ENCODE results near the gene SLC2A9.

Gene SLC2A9

DNA sequence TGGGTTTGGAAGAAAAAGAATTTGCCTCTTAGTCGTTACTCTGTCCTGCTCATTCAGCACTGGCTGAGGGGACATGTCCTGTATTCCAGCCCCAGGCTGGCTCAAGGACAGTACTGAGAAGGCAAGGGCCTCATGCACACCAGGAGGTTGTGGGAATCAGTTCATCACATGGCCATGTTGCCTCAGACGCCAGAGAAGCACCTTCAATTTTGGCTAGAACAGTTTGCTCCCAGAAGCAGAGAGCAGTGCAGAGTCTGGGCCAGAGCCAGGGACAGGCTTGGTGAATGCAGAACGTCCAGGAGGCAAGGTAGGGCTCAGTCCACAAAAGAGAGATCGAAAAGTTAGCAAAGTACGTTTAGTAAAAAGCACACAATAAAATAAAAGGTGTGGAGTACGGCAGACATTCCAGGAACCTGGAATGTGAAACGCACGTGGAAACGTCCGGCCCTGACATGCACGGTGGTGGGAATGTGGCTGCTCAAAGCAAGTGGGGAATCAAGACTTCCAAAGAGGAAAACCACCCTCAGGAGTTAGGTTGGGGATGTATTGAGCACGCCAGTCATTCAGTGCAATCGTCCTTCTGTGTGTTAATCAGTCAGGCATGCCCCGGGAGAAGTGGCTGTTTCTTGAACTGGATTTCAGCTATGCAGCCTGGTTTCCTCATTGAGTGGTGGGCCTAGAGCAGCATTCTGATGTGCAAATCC, 1.2 kb upstream of the SLC2A9 start:
- no peak for DNase-seq (ENCODE audit: low read depth in 2 of 2)
- TF ChIP-seq, protein P1, sequence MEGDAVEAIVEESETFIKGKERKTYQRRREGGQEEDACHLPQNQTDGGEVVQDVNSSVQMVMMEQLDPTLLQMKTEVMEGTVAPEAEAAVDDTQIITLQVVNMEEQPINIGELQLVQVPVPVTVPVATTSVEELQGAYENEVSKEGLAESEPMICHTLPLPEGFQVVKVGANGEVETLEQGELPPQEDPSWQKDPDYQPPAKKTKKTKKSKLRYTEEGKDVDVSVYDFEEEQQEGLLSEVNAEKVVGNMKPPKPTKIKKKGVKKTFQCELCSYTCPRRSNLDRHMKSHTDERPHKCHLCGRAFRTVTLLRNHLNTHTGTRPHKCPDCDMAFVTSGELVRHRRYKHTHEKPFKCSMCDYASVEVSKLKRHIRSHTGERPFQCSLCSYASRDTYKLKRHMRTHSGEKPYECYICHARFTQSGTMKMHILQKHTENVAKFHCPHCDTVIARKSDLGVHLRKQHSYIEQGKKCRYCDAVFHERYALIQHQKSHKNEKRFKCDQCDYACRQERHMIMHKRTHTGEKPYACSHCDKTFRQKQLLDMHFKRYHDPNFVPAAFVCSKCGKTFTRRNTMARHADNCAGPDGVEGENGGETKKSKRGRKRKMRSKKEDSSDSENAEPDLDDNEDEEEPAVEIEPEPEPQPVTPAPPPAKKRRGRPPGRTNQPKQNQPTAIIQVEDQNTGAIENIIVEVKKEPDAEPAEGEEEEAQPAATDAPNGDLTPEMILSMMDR (IDR thresholded peaks at IDR 0.05; ENCODE audit: low read depth, low read length): no peak
- no peak overlapping the region for H3K4me3 ChIP-seq (replicated peaks in 1 of 2; ENCODE audit: low read depth in 2 of 2, low read length in 2 of 2)

DNA sequence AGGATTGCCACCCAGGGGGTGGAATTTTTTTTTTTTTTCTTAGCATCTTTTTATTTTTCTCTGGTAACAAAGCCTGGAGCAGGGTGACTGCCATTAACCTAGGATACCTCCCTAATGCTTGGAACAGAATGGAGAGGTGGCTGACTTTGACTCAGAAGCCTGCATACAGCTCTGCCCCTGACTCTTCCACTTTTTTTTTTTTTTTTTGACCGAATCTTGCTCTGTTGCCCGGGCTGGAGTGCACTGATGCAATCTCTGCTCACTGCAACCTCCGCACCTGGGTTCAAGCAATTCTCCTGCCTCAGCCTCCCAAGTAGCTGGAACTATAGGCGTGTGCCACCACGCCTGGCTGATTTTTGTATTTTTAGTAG, 341 bp upstream of the SLC2A9 start:
- TF ChIP-seq, protein P1 (IDR thresholded peaks at IDR 0.05; ENCODE audit: low read depth, low read length): no peak
- H3K4me3 ChIP-seq (replicated peaks in 1 of 2; ENCODE audit: low read depth in 2 of 2, low read length in 2 of 2): no peak overlapping the region
- no peak for DNase-seq (ENCODE audit: low read depth in 2 of 2)

DNA sequence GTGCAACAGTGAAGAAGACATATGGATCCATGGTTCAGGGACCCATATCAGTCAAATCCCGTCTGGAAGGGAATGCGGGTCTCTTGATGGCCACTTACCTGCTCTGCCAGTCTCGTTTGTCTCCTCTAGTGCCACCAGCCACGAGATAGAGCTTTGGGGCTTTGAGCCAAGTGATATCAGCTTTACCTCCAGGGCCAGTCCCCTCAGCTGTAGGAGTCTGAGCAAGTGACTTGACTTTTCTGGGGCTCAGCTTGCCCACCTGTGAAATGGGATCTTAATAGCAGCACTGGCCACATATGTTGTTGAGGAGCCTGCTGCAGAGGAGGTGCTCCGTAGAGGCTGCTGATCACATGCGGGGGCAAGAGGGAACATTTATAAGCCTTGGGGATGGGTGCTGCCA, 1.2 kb downstream of the SLC2A9 start:
- no peak overlapping the region for H3K4me3 ChIP-seq (replicated peaks in 1 of 2; ENCODE audit: low read depth in 2 of 2, low read length in 2 of 2)
- TF ChIP-seq, protein P1 (IDR thresholded peaks at IDR 0.05; ENCODE audit: low read depth, low read length): no peak
- DNase-seq (ENCODE audit: low read depth in 2 of 2): no peak

DNA sequence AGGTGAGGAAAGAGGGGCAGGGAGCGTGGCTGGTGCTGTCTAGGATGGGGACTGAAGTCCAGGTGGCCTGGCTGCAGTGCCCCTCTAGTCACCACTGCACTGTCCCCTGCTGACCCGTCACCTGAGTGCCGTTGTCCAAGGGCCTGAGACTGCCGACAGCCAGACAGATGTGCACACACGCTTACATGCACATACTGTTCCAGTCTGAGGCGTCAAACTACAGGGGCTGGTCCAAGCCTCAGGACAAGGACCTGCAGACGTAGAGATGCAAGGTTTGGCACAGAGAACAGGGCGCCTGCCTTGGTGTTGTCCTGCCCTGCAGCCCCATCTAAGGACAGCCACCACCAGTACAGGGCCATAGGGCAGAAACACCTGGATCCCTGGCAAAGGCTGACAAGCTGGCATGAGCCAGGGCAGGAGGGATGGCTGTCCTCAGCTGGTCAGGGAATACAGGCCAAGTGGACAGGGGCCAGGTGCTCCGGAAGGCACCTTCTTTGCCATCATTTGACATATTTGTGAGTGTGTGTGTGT, 1.7 kb downstream of the SLC2A9 start:
- H3K4me3 ChIP-seq (replicated peaks in 1 of 2; ENCODE audit: low read depth in 2 of 2, low read length in 2 of 2): peak overlapping the region in 1 of 2 donors; percentile 48
- no peak for DNase-seq (ENCODE audit: low read depth in 2 of 2)
- TF ChIP-seq, protein P1 (IDR thresholded peaks at IDR 0.05; ENCODE audit: low read depth, low read length): no peak

DNA sequence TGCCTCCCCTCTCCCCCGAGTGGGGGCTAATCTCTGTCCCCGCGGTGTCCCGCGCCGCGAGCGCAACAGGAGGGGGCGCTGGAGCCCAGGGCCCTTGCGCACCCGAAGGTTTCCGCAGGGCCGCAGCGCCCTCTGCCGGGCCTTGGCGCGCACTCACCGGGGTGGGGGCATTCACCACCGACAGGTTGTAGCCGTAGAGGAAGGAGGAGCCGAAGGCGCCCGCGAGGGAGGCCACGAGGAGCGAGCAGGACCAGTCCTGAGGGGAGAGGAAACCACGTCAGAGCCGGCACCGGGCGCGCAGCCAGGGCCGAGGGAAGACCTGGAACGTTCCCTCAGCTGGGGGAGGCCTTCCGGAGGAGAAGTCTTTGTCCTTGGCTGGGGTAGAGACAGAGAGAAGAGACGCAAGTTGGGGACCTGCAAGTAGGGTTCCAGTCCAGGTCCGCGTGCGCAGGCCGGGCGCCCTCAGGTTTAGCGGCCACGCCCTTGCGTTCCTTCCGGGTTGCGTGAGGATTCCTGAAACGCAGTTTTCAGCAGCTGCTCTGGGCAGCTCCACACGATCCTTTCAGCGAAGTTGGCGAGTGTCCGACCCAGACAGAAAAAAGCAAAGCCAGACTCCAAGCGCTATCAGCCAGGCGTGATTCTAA, 2.4 kb downstream of the SLC2A9 start:
- DNase-seq (ENCODE audit: low read depth in 2 of 2): peak; percentile 98 to 99
- TF ChIP-seq, protein P1 (IDR thresholded peaks at IDR 0.05; ENCODE audit: low read depth, low read length): peak; percentile 95
- peak overlapping the region; percentile 45 to 48 for H3K4me3 ChIP-seq (replicated peaks in 1 of 2; ENCODE audit: low read depth in 2 of 2, low read length in 2 of 2)

DNA sequence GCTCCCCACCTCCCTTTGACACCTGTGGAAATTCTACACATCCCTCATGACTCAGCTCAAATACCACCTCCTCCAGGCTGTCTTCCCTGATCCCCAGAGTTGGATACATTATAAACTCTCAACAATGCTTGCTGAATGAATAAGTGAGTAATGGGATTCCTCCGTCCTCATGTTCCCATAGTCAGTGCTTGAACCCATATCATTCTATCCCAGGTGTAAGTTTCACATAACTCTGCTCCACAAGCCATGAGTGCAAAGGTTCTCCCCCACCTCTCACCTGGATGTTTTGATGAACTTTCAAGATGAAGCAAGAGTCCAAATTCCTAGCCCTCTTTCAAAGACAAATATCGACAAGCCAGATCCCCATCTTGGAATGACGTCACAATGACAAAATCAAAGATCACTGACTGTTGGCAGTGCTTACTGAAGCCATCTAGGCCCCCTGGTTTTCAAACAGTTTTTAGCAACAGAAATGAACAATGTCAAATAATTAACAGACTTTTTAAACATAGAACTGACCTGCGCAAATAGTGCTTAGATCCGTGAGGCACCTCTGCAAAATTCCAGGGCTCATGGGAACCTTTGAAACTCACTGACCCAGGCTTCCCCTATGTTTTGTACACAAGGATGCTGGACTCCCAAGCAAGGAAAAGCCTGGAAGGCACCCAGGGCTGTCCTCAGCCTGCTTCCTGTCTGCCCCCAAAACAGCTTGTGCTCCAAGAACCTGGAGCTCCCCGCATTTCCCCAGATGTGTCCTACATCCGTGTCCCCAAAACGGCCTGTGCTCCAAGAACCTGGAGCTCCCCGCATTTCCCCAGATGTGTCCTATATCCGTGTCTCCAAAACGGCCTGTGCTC, 4.0 kb downstream of the SLC2A9 start:
- no peak overlapping the region for H3K4me3 ChIP-seq (replicated peaks in 1 of 2; ENCODE audit: low read depth in 2 of 2, low read length in 2 of 2)
- no peak for DNase-seq (ENCODE audit: low read depth in 2 of 2)

More for the DNA sequence above, 4.0 kb downstream of the SLC2A9 start:
- TF ChIP-seq, protein P1 (IDR thresholded peaks at IDR 0.05; ENCODE audit: low read depth, low read length): no peak
